ENCODE measurements around the gene CCT5. TPM values are rescaled to one million over a fixed set of nuclear protein-coding genes. Genes with fewer than 3 reads are reported as not detected.

CCT5 gene
- total and polyA plus RNA-seq, 8 donors = 18.5 to 201 (median 112) TPM

DNA sequence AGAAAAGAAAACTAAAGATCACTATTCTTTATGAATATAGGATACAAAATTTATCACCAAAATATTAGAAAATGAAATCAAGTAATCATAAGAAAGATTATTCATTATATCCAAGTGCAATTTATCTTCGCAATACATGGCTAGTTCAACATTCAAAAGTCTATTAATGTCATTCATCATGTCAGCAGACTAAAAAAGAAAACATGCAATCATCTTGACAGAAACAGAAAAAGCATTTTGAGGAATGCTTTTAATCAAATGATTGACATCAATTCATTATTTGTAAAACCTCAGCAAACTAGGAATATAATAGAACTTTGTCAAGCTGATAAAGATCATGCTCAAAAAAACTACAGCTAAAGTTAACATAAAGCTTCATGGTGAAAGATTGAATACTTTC lies 41.1 kb upstream of the CCT5 start:
- no peak for DNase-seq
- Histone ChIP-seq H3K9me3 (no peaks in the 10 kb centered on the region), H3K4me3 (no peak overlapping the region), H3K27ac (no peak overlapping the region), H3K27me3 (no peaks in the 10 kb centered on the region), H3K4me1 (no peaks in the 10 kb centered on the region), H3K36me3 (no peaks in the 10 kb centered on the region)
- 93 to 100% (median 99%) methylated on average over 1 of the region's 1 CpG for WGBS, 5 donors
- intact Hi-C loops (cut with DNase I; ENCODE audit: low total_unique reads) = no loop called here
- no peak for TF ChIP-seq POLR2AphosphoS5 (IDR thresholded peaks at IDR 0.05)
- TF ChIP-seq POLR2A (IDR thresholded peaks at IDR 0.05) = no peak
- TF ChIP-seq, protein P1, sequence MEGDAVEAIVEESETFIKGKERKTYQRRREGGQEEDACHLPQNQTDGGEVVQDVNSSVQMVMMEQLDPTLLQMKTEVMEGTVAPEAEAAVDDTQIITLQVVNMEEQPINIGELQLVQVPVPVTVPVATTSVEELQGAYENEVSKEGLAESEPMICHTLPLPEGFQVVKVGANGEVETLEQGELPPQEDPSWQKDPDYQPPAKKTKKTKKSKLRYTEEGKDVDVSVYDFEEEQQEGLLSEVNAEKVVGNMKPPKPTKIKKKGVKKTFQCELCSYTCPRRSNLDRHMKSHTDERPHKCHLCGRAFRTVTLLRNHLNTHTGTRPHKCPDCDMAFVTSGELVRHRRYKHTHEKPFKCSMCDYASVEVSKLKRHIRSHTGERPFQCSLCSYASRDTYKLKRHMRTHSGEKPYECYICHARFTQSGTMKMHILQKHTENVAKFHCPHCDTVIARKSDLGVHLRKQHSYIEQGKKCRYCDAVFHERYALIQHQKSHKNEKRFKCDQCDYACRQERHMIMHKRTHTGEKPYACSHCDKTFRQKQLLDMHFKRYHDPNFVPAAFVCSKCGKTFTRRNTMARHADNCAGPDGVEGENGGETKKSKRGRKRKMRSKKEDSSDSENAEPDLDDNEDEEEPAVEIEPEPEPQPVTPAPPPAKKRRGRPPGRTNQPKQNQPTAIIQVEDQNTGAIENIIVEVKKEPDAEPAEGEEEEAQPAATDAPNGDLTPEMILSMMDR (IDR thresholded peaks at IDR 0.05) = no peak
- TF ChIP-seq EP300 (IDR thresholded peaks at IDR 0.05) = no peak

DNA sequence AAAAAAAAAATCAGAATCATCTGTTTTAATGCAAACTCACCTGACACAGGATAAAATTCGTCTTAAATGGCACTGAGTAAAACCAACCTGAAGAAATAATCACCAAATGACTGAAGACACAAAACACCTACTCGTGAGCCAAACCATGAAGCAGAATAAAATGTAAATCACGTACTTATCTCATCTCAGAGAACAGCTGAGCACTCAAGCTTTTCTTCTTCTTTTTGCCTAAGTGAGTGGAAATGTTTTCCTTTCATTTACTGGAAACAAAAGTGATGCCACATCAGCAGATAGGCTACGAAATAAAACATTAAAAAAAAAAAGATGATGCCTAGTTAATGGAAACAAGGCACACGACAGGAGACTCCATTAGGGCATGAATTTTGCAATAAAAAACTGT lies 36.8 kb upstream of the CCT5 start:
- Histone ChIP-seq H3K4me3 (no peak overlapping the region), H3K36me3 (no peaks in the 10 kb centered on the region), H3K27ac (no peak overlapping the region), H3K4me1 (no peaks in the 10 kb centered on the region), H3K27me3 (no peaks in the 10 kb centered on the region), H3K9me3 (no peaks in the 10 kb centered on the region)
- 58 to 75% (median 70%) methylated on average over 5 of the region's 5 CpGs for WGBS, 5 donors
- intact Hi-C loops (cut with DNase I; ENCODE audit: low total_unique reads) = no loop called here
- no peak for DNase-seq
- TF ChIP-seq, protein P1 (IDR thresholded peaks at IDR 0.05) = no peak
- TF ChIP-seq EP300 (IDR thresholded peaks at IDR 0.05) (no peak), POLR2AphosphoS5 (IDR thresholded peaks at IDR 0.05) (no peak), POLR2A (IDR thresholded peaks at IDR 0.05) (no peak)

DNA sequence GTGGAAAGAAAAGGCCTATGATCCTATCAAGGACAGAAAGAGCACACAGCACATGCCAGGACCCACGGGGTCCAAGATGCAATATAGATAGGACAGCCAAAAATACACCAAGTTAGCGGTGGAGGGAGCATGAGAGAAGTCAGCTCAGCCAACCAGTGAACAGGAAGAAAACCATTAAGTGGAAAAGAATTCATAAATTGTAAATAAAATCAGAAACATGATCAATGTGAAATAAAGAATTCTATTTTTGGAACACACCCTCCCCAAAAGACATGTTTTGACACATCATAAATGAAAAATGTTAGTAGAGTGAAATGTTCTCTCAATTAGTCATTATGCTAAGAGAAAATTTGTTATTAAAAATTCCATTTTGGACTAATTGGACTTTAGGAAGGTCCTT lies 36.0 kb upstream of the CCT5 start:
- no peak for DNase-seq
- H3K9me3 ChIP-seq = no peaks in the 10 kb centered on the region
- H3K4me3 ChIP-seq = no peak overlapping the region
- WGBS, 5 donors = 80 to 95% (median 86%) methylated on average over 2 of the region's 2 CpGs
- intact Hi-C loops (cut with DNase I; ENCODE audit: low total_unique reads) = no loop called here
- no peaks in the 10 kb centered on the region for H3K4me1 ChIP-seq
- H3K27me3 ChIP-seq = no peaks in the 10 kb centered on the region
- no peaks in the 10 kb centered on the region for H3K36me3 ChIP-seq
- TF ChIP-seq POLR2AphosphoS5 (IDR thresholded peaks at IDR 0.05) = no peak
- no peak for TF ChIP-seq POLR2A (IDR thresholded peaks at IDR 0.05)
- TF ChIP-seq, protein P1 (IDR thresholded peaks at IDR 0.05) = no peak
- no peak for TF ChIP-seq EP300 (IDR thresholded peaks at IDR 0.05)
- no peak overlapping the region for H3K27ac ChIP-seq

DNA sequence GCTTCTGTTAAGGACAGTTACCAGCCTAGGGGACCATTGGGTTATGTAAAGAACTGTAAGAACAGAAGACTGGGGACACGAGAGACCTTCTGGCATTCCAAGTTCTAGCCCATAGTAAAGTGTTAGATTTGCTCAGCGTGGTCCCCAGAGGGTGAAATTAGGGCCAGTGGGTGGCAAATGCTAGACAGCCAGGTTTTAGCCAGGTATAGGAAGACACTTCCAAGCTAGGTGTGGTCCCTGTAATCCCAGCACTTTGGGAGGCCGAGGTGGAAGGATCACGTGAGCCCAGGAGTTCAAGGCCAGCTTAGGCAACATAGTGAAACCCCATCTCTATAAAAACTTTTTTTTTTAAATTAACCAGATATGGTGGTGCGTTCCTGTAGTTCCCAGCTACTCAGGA lies 34.7 kb upstream of the CCT5 start:
- DNase-seq = no peak
- Histone ChIP-seq H3K4me1 (no peaks in the 10 kb centered on the region), H3K9me3 (no peaks in the 10 kb centered on the region), H3K27ac (no peak overlapping the region), H3K36me3 (no peaks in the 10 kb centered on the region), H3K27me3 (no peaks in the 10 kb centered on the region), H3K4me3 (no peak overlapping the region)
- TF ChIP-seq POLR2A (IDR thresholded peaks at IDR 0.05) (no peak), EP300 (IDR thresholded peaks at IDR 0.05) (no peak), POLR2AphosphoS5 (IDR thresholded peaks at IDR 0.05) (no peak)
- TF ChIP-seq, protein P1 (IDR thresholded peaks at IDR 0.05) = no peak
- 84 to 96% (median 92%) methylated on average over 3 to 5 of the region's 5 CpGs for WGBS, 5 donors
- intact Hi-C loops (cut with DNase I; ENCODE audit: low total_unique reads) = no loop called here
